Lower lobe of right lung (tissue), 2 donors: ENCODE measurements around the gene RBFOX1. TPM values are rescaled to one million over a fixed set of nuclear protein-coding genes. Genes with fewer than 3 reads are reported as not detected.

Experiments used
- ATAC-seq, 2 donors: fragments of 200-7000 bp; cut with Tn5 transposase; one replicate each; pipeline ENCODE4 v1.9.1; 2020 to 2022; ENCODE audit warnings: mild to moderate bottlenecking in 2 of 2, moderate library complexity in 2 of 2
- DNase-seq: peaks from one replicate; pipeline ENCODE4 v3.0.0-alpha.2; 2020
- H3K27ac ChIP-seq: fragments of 200-600 bp; one replicate; pipeline ENCODE4 v1.8.0; 2022
- H3K27me3 ChIP-seq: fragments of 200-600 bp; one replicate; pipeline ENCODE4 v1.8.0; 2022; ENCODE audit warnings: low read depth
- H3K36me3 ChIP-seq: fragments of 200-600 bp; one replicate; pipeline ENCODE4 v1.8.0; 2022; ENCODE audit warnings: mild to moderate bottlenecking
- H3K4me1 ChIP-seq: fragments of 200-600 bp; one replicate; pipeline ENCODE4 v1.8.0; 2022
- H3K4me3 ChIP-seq: fragments of 200-600 bp; one replicate; pipeline ENCODE4 v1.8.0; 2022; ENCODE audit warnings: mild to moderate bottlenecking
- H3K9me3 ChIP-seq: fragments of 200-600 bp; one replicate; pipeline ENCODE4 v1.8.0; 2022
- intact Hi-C: fragments of 100-400 bp; cut with DNase I; formaldehyde crosslinking; loops from one replicate; pipeline ENCODE4 v1.11.0; 2022
- total RNA-seq: library from RNA; stranded (reverse); fragmentation: NEBNext Ultra II Directional; extraction: Animal tissue kit (Norgen Biotek cat#: 25700); gene quantifications from one replicate; pipeline ENCODE4 v1.2.1, GENCODE V29; 2021
- TF ChIP-seq, protein P1 (sequence below): fragments of 200-600 bp; IDR thresholded peaks from one replicate; pipeline ENCODE4 v1.8.0; 2022; ENCODE audit warnings: antibody characterized with exemption, mild to moderate bottlenecking
- donor health status: DM: no; HTN: yes; CAD: no; lungs with severe emphysema.

The RBFOX1 gene
- total RNA-seq, 1 donor from 2014 or later = not detected

DNA sequence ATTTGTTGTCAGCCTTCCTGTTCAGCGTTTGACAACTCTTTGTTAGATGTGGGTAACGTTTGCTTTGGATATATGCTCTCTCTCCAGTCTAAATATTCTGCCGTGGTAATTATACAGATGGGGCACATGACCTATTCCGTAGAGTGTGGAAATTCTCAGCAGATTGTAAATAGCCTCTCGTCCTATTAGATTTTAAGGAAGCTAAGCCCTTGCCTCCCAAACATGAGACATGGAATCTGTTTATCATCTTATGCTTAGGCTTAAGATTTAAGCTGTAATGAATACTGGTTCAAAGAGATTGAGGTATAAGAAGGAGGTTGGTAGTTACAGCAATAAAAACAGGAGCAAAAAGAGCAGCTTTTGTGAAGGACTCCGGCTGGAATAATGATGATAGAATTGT, 87.4 kb downstream of the RBFOX1 start:
- H3K27ac ChIP-seq = no peak overlapping the region
- no peaks in the 10 kb centered on the region for H3K4me1 ChIP-seq
- H3K27me3 ChIP-seq = no peaks in the 10 kb centered on the region
- no peak for ATAC-seq
- no peak for DNase-seq
- H3K4me3 ChIP-seq = no peak overlapping the region
- intact Hi-C loops = no loop called here
- TF ChIP-seq, protein P1, sequence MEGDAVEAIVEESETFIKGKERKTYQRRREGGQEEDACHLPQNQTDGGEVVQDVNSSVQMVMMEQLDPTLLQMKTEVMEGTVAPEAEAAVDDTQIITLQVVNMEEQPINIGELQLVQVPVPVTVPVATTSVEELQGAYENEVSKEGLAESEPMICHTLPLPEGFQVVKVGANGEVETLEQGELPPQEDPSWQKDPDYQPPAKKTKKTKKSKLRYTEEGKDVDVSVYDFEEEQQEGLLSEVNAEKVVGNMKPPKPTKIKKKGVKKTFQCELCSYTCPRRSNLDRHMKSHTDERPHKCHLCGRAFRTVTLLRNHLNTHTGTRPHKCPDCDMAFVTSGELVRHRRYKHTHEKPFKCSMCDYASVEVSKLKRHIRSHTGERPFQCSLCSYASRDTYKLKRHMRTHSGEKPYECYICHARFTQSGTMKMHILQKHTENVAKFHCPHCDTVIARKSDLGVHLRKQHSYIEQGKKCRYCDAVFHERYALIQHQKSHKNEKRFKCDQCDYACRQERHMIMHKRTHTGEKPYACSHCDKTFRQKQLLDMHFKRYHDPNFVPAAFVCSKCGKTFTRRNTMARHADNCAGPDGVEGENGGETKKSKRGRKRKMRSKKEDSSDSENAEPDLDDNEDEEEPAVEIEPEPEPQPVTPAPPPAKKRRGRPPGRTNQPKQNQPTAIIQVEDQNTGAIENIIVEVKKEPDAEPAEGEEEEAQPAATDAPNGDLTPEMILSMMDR = no peak
- no peaks in the 10 kb centered on the region for H3K36me3 ChIP-seq
- no peaks in the 10 kb centered on the region for H3K9me3 ChIP-seq

DNA sequence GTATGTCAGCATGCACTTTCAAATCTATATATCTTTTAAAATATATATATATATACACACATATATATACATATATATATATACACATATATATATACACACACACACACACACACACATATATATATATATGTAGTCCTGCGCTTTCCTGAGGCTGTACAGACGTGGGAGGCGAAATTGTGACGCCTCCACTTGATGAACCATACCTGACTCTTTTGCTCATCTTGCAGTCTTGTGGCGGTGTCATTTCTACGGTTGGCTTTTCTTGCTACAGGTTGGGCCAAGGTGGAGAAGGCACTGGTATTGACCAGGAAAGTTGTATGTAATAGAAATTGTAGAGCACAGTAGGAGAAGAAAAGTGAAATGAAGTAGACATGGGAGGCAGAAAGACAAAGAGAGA, 88.2 kb downstream of the RBFOX1 start:
- TF ChIP-seq, protein P1 = no peak
- intact Hi-C loops = no loop called here

DNA sequence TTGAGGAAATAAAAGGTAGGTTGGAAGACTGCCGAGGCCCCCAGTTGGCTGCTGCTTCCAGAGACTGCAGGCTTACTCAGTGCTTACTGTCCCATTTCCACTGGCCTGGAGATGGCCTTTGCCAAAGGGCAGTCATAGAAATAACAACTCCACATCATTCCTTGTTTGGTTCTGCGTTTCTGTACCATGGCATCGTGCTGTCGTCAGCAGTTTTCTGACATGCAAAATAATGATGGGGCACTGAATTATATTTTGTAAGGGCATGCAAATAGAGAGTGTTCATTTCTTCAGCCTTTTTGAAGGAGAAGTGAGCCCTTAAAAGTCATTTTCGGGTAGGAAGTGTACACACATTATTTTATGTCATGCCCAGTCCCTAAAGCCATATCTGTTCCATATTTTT, 88.9 kb downstream of the RBFOX1 start:
- intact Hi-C loops = no loop called here
- ATAC-seq = no peak
- DNase-seq = no peak
- no peak overlapping the region for H3K4me3 ChIP-seq
- no peaks in the 10 kb centered on the region for H3K27me3 ChIP-seq
- no peaks in the 10 kb centered on the region for H3K4me1 ChIP-seq
- no peaks in the 10 kb centered on the region for H3K9me3 ChIP-seq
- TF ChIP-seq, protein P1 = no peak
- H3K27ac ChIP-seq = no peak overlapping the region
- no peaks in the 10 kb centered on the region for H3K36me3 ChIP-seq

More for the DNA sequence above, 88.2 kb downstream of the RBFOX1 start:
- no peak overlapping the region for H3K4me3 ChIP-seq
- H3K36me3 ChIP-seq = no peaks in the 10 kb centered on the region
- DNase-seq (no peak), ATAC-seq (no peak)
- H3K27me3 ChIP-seq = no peaks in the 10 kb centered on the region
- no peaks in the 10 kb centered on the region for H3K9me3 ChIP-seq
- H3K4me1 ChIP-seq = no peaks in the 10 kb centered on the region
- no peak overlapping the region for H3K27ac ChIP-seq

DNA sequence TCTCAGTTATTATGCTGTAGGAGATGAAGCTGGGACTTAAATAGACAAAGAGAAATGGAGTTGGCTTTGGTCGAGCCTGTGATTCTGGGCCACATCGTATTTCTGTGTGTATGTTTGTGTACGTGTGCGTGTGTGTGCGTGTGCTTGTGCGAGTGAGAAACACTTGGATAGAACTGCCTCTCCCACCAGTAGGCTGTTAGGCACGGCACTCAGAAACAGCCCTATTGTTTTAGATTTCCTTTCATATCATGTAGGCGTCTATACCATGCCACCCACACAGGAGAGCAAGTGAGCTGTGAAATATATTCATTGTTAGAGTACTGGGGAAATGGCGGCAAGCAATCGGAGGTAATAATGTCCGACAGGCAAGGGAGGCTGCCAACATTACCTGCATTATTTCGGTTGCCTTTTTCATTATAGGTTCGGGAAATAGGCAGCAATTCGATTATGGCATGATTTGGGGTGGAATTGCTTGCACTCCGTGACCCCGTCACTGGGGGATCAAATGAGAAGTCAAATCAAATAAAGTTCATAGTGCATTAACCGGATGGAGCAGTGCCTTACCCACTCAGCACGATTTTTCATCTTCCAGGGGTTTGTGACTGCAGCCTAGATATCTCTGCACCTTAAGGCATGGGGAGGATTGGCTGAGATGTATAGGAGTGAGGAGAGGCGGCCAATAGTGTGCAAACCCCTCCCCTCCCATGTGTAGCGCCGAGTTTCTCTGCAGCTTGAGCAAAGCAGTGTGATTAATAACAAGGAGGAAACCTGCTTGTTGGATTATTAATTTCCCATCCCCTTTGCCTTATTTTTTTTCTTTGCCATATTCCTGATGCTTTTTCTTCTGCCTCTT, 89.6 kb downstream of the RBFOX1 start:
- H3K4me3 ChIP-seq = no peak overlapping the region
- H3K27me3 ChIP-seq = no peaks in the 10 kb centered on the region
- no peak for ATAC-seq
- TF ChIP-seq, protein P1 = no peak
- no peaks in the 10 kb centered on the region for H3K4me1 ChIP-seq
- DNase-seq = no peak
- no peak overlapping the region for H3K27ac ChIP-seq
- intact Hi-C loops = no loop called here
- no peaks in the 10 kb centered on the region for H3K36me3 ChIP-seq
- H3K9me3 ChIP-seq = no peaks in the 10 kb centered on the region

DNA sequence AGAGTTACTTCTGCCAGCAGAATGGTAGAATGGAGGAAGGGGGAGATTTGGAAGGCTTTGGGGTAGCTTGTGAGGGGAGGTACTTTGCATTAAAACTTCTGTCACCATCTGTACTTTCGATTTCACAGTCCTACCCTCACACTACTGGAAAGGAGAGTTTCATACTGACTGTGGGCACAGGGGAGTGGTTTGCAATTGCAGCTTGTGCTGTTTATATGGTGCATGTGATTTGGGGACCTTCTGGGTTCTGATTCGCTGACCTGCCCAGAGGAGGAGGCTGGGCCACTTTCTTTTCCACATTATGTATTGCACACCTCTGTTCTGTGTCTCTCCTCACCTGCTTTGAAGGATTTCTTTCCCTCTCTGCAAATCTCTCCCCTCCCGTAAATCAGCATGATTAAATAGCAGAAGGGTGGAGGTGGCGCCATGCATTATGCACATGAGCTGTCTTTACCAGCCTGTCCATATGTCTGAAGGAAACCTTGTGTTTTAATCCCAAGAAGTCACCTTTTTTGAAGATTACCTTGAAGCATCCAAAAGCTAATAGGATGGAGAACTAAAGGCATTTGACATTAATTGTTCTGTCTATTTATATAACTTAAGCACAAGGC, 90.9 kb downstream of the RBFOX1 start:
- ATAC-seq = no peak
- TF ChIP-seq, protein P1 = no peak
- Histone ChIP-seq H3K27ac (no peak overlapping the region), H3K9me3 (no peaks in the 10 kb centered on the region), H3K4me1 (no peaks in the 10 kb centered on the region), H3K27me3 (no peaks in the 10 kb centered on the region), H3K36me3 (no peaks in the 10 kb centered on the region), H3K4me3 (no peak overlapping the region)
- DNase-seq = no peak
- intact Hi-C loops = no loop called here
